Colonic mucosa (tissue), 4 donors: Measurements from ENCODE around the gene MAP7D1. TPM values are rescaled to one million over a fixed set of nuclear protein-coding genes. Genes with fewer than 3 reads are reported as not detected.

ENCODE experiments used
- DNase-seq: peaks from one replicate; pipeline ENCODE4 v3.0.0-alpha.2; 2020
- H3K27ac ChIP-seq: fragments of 200-600 bp; one replicate; pipeline ENCODE4 v1.8.0; 2021
- H3K27me3 ChIP-seq: fragments of 200-600 bp; one replicate; pipeline ENCODE4 v1.8.0; 2021
- H3K36me3 ChIP-seq: fragments of 200-600 bp; one replicate; pipeline ENCODE4 v1.8.0; 2021
- H3K4me1 ChIP-seq: fragments of 200-600 bp; one replicate; pipeline ENCODE4 v1.8.0; 2021; ENCODE audit warnings: mild to moderate bottlenecking
- H3K4me3 ChIP-seq: fragments of 200-600 bp; one replicate; pipeline ENCODE4 v1.8.0; 2021
- H3K9ac ChIP-seq, 2 donors: one replicate each; pipeline ENCODE4 v1.7.0; 2013; ENCODE audit warnings: control low read depth in 2 of 2, low read depth in 2 of 2, low read length in 2 of 2
- H3K9me3 ChIP-seq: fragments of 200-600 bp; one replicate; pipeline ENCODE4 v1.8.0; 2021
- intact Hi-C: fragments of 100-400 bp; cut with DNase I; formaldehyde crosslinking; loops from one replicate; pipeline ENCODE4 v1.14.1; 2022
- total RNA-seq, 2 donors: library from RNA; stranded (reverse); fragmentation: NEBNext Ultra II Directional in 1 of 2; extraction: Animal tissue kit (Norgen Biotek cat#: 25700) in 1 of 2; gene quantifications; one replicate each; pipeline ENCODE4 v1.2.1, GENCODE V29; 2021
- TF ChIP-seq, protein P1 (sequence below): fragments of 200-600 bp; IDR thresholded peaks from one replicate; pipeline ENCODE4 v1.8.0; 2022; ENCODE audit warnings: antibody characterized with exemption, mild to moderate bottlenecking
- donor health status: healthy.
- donor health status: DM: no; HTN: no; CAD: no.
- donor health status: DM: no; HTN: no; CAD: no.

The MAP7D1 gene
- total RNA-seq, 2 donors from 2014 or later, result 37.7 to 50.0 TPM

DNA sequence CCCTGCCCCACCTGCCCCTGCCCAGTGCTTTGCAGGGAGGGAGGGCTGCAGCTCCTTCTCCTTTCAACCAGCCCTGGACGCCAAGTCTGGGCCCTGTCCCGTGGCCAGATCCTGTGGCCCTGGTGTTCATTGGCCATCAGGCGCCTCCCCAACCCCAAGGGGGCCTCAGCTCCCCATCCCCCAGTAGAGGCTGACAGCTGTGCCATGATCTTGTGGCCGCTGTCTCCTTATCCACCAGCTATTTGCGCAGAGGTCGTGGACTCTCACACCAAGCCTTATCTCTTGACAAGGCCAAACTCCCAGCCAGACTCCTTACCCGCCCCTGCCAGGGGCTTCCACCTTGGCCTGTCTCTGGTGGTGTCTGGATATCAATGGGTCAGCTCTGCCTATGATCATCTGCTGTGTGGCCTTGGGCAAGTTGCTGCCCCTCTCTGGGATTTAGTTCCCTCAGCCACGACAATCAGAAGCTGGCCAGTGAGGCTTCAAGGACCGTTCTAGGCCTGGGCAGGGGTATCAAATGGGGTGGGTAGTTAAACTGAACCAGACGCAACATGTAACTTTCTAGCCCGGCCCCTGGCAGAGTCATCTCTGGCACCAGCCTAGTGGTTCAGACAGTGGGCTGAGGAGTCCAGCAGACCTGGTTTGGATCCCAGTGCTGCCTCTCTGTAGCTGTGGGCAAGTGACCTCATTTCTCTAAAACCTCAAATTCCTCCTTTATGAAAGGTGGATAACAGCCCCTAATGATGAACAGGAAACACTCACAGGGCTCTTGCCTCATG lies 27.6 kb upstream of the MAP7D1 start:
- TF ChIP-seq, protein P1, sequence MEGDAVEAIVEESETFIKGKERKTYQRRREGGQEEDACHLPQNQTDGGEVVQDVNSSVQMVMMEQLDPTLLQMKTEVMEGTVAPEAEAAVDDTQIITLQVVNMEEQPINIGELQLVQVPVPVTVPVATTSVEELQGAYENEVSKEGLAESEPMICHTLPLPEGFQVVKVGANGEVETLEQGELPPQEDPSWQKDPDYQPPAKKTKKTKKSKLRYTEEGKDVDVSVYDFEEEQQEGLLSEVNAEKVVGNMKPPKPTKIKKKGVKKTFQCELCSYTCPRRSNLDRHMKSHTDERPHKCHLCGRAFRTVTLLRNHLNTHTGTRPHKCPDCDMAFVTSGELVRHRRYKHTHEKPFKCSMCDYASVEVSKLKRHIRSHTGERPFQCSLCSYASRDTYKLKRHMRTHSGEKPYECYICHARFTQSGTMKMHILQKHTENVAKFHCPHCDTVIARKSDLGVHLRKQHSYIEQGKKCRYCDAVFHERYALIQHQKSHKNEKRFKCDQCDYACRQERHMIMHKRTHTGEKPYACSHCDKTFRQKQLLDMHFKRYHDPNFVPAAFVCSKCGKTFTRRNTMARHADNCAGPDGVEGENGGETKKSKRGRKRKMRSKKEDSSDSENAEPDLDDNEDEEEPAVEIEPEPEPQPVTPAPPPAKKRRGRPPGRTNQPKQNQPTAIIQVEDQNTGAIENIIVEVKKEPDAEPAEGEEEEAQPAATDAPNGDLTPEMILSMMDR, result no peak
- Histone ChIP-seq H3K4me3 (no peak overlapping the region), H3K27ac (no peak overlapping the region), H3K27me3 (peaks cover 24% of the 10 kb centered on the region), H3K9ac (no peak overlapping the region), H3K4me1 (no peaks in the 10 kb centered on the region), H3K36me3 (no peaks in the 10 kb centered on the region), H3K9me3 (no peaks in the 10 kb centered on the region)
- intact Hi-C loops, result no loop called here
- DNase-seq, result no peak

DNA sequence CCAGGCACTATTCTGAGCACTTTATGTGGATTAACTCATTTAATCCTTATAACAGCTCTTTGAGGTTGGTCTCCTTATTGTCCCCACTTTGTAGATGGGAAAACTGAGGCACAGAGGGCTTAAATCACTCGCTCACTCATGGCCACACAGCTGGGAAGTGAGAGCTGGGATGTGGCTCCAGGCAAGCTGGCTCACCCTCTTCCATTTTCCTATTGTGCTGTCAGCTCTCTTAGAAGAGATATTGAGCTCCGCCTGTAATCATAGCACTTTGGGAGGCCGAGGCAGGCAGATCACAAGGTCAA lies 27.1 kb upstream of the MAP7D1 start:
- Histone ChIP-seq H3K36me3 (no peaks in the 10 kb centered on the region), H3K9me3 (no peaks in the 10 kb centered on the region), H3K27me3 (peaks cover 20% of the 10 kb centered on the region), H3K9ac (no peak overlapping the region), H3K27ac (no peak overlapping the region), H3K4me3 (no peak overlapping the region), H3K4me1 (no peaks in the 10 kb centered on the region)
- no peak for DNase-seq
- TF ChIP-seq, protein P1, result no peak
- intact Hi-C loops, result no loop called here

DNA sequence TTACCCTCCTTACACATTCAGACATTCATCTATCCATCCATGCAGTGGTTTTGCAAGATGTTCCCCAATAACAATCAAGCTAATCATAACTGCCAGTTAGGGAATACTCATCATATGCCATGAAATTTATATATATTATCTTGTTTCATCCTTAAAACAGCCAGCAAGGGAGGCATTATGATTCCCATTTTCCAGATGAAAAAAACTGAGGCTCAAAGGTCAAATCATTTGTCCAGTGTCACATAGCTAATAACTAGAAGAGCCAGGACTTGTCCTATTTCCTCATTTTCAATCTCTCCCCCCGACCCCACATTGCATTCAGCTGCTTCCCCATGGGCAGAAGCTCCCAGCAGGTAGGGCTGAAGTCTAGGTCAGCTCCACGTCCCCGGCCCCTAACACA lies 23.9 kb upstream of the MAP7D1 start:
- no peaks in the 10 kb centered on the region for H3K4me1 ChIP-seq
- TF ChIP-seq, protein P1, result no peak
- intact Hi-C loops, result loop anchor here (5.0 kb wide), 1 partner anchor 35 kb away; no protein-coding TSS in a partner anchor
- no peak overlapping the region for H3K27ac ChIP-seq
- no peak overlapping the region for H3K4me3 ChIP-seq
- DNase-seq, result no peak
- H3K9ac ChIP-seq, result no peak overlapping the region
- H3K9me3 ChIP-seq, result no peaks in the 10 kb centered on the region
- no peaks in the 10 kb centered on the region for H3K36me3 ChIP-seq
- H3K27me3 ChIP-seq, result no peaks in the 10 kb centered on the region

DNA sequence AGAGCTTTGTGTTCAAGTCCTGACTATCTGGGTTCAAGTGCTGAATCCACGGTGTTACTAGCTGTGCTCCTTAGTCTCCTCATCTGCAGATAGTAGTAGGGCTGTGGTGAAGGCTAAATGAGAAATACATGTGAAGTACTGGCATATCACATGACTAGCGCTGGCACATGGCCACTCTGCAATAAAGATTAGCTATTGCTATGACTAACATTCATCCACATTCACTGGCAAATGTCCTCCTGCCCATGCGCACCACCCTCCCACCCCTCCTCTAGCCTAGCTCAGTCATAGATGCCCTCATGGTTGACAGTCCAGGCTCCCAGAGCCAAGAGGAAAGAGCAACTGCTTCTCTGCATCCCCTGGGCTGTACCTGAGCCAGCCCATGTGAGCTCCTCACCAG lies 22.5 kb upstream of the MAP7D1 start:
- Histone ChIP-seq H3K9ac (peak overlapping the region in 1 of 2 donors; percentile 56), H3K4me1 (no peaks in the 10 kb centered on the region), H3K27ac (no peak overlapping the region), H3K27me3 (no peaks in the 10 kb centered on the region), H3K4me3 (no peak overlapping the region), H3K9me3 (no peaks in the 10 kb centered on the region), H3K36me3 (no peaks in the 10 kb centered on the region)
- DNase-seq, result peak; percentile 95
- intact Hi-C loops, result loop anchor here (5.0 kb wide), 1 partner anchor 36 kb away; no protein-coding TSS in a partner anchor
- TF ChIP-seq, protein P1, result no peak

DNA sequence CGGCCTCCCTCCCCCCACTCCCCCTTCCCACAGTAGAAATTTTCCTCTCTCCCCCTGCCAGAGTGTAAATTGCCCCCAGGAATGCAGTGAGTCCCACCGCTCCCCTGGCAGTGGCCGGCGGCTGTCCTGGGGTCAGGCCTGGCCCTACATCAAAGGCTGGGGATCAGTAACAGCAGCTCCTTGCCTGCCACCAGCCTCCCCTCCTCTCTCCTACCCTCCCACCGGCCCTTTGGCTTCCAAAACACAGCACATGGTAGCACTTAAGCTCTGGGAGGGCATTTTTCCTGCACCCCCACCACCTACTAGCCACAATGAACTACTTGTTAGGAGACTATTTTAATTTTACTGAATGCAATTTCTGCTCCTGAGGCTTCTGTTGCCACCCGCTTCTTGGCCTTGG lies 21.9 kb upstream of the MAP7D1 start:
- Histone ChIP-seq H3K9ac (peak overlapping the region in 1 of 2 donors; percentile 56), H3K27me3 (no peaks in the 10 kb centered on the region), H3K27ac (no peak overlapping the region), H3K9me3 (no peaks in the 10 kb centered on the region), H3K36me3 (no peaks in the 10 kb centered on the region), H3K4me1 (no peaks in the 10 kb centered on the region), H3K4me3 (no peak overlapping the region)
- DNase-seq, result no peak
- intact Hi-C loops, result loop anchor here (5.0 kb wide), 1 partner anchor 37 kb away; no protein-coding TSS in a partner anchor
- TF ChIP-seq, protein P1, result no peak
